D721Med (cell line): ENCODE results near the gene SPATA2.
A peak's percentile ranks its signal among the peaks of the same experiment; 100 is the strongest.

ENCODE experiments used
- DNase-seq: peaks from one replicate; pipeline ENCODE4 v3.0.0; 2011; ENCODE audit warnings: low spot score; ENCODE audit not compliant: insufficient read length
- FAIRE-seq: peaks from 2 replicates; lab custom pipeline; 2011; peaks lifted over from hg19 to GRCh38; lab: Jason Lieb, UNC
- CTCF ChIP-seq: IDR thresholded peaks from 2 replicates; pipeline ENCODE4 v1.5.1; 2012; ENCODE audit warnings: mild to moderate bottlenecking, control low read depth; ENCODE audit not compliant: insufficient read depth; ENCODE audit errors: missing control alignments

The SPATA2 gene

GRCh38 chr20:49916146-49917002, 1.0 kb upstream of the SPATA2 start:
- TF ChIP-seq CTCF: no peak
- DNase-seq (no peak), FAIRE-seq (no peak)

- DNase-seq: no peak
- TF ChIP-seq CTCF: no peak
- FAIRE-seq: no peak
Observed at GRCh38 chr20:49915118-49915379, 280 bp downstream of the SPATA2 start.

- FAIRE-seq: no peak
- no peak for TF ChIP-seq CTCF
- no peak for DNase-seq
Observed at GRCh38 chr20:49914310-49915117, 815 bp downstream of the SPATA2 start.

- no peak for FAIRE-seq
- DNase-seq: no peak
- TF ChIP-seq CTCF: no peak
Observed at GRCh38 chr20:49913399-49914047, 1.8 kb downstream of the SPATA2 start.

GRCh38 chr20:49910340-49910706, 5.0 kb downstream of the SPATA2 start:
- DNase-seq: no peak
- no peak for TF ChIP-seq CTCF
- FAIRE-seq: no peak

- no peak for FAIRE-seq
Observed at GRCh38 chr20:49909499-49910339, 5.6 kb downstream of the SPATA2 start.

More at GRCh38 chr20:49909499-49910339, 5.6 kb downstream of the SPATA2 start:
- no peak for DNase-seq
- TF ChIP-seq CTCF: peak; percentile 26
